NCI-H748 treated with DMSO at 0.1 percent for 48 hours (cell line): Measurements from ENCODE around the gene CERT1.
A peak's percentile ranks its signal among the peaks of the same experiment; 100 is the strongest.
"Not testable (repeated sequence)": the region's sequence is repeated elsewhere in the genome, so short reads cannot be mapped to it uniquely, and the experiment has no call there.

ENCODE experiments used
- DNase-seq: peaks from one replicate; lab custom pipeline; 2025; lab: John Stamatoyannopoulos, UW

Gene CERT1

DNA sequence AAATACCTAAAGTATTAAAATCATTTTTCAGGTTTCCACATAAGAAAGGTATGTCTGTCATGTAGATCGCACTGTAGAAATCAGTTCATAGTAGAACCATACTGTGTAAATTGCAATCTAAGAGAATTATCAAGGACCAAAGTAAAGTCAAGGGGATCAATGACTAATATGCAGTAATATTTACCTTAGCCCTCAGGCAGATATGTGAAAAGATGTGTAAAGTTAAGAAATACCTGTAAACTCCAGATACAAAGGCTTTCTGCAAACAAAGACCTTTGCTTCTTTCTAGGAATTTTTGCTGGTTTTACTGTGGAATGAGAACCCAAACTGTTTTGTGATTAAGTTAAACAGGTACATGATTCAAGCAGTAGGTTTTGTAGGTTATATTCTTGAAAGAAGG lies 11.8 kb upstream of the CERT1 start:
- no peak for DNase-seq

DNA sequence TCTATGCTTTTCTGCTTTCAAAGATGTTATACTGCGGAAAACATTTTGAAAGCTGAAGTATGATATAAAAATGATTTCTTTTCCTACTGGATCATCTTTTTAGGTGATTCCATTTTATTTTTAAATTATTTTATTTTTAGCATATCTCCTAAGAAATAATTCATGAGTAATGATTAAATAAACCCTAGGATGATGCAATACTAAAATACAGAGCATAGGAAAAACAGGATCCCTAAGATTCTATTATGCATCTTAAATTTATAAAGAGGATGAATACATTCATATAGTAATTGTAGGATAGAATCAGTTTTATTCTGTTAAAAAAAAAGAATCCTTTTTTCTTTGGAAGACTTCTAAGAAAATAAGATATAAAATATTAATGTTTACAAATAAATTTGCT lies 11.1 kb upstream of the CERT1 start:
- DNase-seq, result no peak

DNA sequence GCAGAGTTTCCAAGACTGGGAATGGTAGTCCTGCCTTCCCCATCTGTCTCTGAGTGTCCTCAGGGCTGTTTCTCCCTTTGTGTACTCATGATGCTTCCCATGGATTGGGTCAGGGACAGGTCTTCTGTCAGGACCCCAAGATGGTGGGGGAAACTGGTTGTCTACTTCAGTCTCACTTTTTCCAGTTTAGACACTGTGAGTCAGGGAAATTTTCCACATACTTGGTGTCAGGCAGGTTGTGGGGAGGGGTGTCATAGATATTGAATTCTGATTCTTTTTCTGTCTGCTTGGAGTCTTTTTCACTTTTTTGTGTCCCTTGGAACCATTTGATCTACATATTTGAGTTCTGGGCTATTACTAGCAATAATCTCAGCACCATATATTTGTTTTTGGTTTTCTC lies 10.6 kb upstream of the CERT1 start:
- no peak for DNase-seq

DNA sequence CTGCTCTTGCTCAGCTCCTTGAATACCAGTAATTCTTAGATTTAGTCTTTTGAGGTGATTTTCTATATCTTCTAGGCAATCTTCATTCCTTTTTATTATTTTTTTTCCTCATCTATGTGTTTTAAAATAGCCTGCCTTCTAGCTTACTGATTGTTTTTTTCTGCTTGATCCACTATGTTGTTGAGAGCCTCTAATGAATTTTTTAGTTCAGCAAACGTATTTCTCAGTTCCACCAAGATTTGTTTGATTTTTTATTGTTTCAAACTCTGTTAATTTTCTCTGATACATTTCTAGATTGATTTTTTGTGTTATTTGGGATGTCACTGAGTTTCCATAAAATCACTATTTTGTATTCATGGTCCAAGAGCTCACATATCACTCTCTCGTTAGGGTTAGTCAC lies 9.8 kb upstream of the CERT1 start:
- no peak for DNase-seq

DNA sequence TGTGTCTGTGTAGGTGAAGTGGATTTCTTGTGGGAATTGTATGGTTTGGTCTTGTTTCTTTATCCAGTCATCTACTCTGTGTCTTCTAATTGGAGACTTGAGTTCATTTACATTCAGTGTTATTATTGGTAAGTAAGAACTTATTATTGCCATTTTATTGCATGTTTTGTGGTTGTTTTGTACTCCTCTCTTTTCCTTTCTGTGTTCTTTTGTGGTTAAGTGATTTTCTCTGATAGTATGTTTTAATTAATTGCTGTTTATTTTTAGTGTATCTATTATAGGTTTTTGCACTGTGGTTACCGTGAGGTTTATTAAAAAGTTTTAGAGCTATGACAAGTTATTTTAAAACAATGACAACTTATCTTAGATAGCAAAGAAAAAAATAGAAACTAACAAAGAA lies 8.3 kb upstream of the CERT1 start:
- DNase-seq, result no peak

DNA sequence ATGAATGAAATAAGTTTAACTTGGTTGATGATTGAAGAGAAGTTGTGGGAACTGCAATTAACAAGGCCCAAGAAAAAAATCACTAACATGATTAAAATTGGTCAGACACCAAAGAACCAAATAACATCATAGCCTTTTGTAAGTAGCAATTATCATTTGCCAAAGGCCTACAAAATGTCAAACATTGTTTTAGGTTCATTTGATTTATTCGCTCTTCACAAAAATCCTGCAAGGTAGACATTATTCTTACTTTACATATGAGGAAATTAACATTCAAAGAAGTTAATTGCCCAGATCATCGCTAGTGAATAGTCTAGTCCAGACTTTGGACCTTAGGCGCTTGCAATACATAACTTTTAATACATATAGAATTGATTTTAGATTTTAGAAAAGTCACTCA lies 2.9 kb upstream of the CERT1 start:
- DNase-seq, result no peak

DNA sequence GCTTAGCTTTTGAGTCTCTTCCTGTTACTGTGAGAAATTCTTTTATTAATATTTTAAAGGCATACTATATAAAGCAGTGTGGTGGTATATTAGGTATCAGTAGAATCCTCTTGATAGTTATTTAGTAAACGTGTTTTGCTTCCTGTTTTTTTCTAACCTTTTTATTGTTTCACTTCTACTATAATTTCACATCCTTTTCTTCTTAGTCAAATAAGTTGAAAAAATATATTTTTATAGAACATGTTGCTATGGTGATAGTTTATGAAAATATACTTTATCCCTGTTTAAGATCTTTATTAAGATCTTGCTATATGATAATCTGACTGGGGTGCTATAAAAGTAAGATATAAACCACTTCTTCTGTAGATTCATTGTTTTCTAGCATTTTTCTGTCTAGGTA lies 2.4 kb upstream of the CERT1 start:
- no peak for DNase-seq

DNA sequence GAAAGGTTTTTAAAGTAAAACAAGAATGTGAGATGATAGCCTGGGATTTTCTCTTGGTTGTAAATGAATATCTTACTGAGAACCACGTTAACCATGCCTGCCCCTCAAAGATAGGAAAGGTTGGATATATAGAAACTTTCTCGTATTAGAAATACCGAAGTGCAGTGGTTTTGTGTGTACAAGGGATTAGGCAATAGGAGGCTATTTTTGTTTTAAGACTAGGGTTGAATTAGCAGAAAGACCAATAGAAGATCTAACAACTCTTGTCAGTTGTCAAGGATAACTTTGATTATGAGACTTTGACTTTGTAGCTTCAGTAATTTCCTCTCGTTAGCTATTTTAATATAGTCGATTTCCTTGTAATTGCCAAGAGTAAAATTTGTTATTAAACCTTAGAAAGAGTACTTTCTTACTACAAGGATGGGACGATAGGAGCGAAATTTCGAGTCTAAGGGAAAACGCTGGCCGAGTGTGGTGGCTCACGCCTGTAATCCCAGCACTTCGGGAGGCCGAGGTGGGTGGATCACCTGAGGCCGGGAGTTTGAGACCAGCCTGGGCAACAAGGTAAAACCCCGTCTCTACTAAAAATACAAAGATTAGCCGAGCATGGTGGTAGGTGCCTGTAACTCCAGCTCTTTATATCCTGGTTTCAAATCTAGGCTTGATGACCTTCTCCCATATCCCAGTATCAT lies 1.1 kb upstream of the CERT1 start:
- DNase-seq, result no peak

DNA sequence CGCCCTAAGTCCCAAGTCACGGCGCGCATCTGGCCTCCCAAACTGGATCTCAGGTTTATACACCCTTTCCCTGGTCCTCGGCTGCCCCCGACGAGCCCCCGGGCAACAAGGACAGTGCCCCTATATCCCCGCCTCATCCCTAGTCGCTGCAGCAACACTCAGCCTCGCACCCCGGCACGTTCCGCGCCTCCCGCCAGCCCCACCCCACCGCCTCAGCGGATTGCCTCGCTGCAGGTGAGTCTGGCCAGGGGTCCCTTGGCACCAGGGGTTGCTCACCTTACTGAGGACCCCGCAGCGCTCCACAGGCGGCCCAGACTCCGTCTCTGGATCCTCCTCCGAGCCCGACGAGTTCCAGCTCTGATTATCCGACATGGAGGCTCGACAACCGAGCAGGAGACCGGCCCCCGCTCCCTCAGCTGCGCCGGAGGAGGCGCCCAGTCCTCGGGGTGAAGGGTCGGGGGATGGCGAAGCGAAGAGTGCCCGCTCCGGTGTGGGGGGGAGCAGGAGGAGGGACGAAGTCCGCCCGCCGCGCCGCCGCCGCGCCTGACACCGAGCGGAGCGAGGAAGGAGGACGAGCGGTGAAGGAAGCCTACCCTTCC lies 494 bp downstream of the CERT1 start:
- DNase-seq, result no peak

DNA sequence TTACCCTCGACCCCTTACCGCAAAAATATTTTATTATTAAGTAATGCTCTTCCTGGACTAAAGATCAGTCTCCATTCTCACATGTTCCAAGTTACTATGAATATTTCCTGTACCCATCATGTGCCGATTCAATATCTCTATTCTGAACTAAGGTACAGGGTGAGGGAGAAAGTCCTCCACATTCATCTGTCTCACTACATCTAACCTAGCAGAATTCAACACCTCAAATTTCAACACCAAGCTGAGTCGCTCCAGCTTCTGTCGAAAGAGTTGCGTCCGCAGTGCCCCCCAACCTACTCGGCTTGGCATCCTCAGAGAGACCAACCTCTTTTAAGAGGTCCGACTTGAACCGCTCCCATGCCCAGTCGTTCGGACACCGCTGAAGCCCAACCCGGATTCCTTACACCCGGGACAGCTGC lies 1.0 kb downstream of the CERT1 start:
- peak; percentile 28 for DNase-seq

DNA sequence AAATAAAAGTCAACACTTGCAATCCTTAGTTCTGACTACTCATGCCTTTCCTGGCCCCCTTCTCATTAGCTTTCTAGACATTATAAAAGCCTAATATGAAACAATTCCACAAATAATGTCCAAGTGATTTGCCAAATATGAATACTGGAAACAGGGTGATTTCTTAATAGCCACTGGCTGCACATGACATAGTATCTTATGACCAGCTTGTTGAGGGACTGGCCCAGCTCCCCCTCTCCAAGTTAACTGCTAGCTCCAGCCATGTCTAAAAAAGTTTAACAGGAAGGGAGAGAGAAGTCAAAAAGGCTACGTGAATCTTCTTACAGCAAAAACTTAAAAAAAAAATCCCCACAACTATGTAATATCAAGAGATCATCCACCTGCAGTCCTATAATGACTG lies 1.5 kb downstream of the CERT1 start:
- no peak for DNase-seq

DNA sequence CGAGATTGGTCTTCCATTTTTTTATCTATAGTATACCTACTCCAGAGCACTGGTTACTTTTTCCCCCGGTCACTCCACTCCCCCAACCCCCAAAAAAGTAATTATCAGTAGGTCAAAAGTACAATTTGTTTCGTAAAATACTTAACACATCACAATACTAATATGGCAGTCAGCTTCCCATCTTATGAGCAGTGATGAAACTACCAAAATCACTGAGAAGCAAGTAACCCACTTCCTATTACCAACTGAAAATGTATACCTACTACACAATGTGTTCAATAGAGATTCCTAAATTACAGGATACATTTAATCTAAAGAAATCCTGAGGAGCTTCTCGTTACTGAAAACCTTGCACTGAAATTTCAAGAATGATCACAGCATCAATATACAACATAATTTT lies 1.9 kb downstream of the CERT1 start:
- DNase-seq, result no peak

DNA sequence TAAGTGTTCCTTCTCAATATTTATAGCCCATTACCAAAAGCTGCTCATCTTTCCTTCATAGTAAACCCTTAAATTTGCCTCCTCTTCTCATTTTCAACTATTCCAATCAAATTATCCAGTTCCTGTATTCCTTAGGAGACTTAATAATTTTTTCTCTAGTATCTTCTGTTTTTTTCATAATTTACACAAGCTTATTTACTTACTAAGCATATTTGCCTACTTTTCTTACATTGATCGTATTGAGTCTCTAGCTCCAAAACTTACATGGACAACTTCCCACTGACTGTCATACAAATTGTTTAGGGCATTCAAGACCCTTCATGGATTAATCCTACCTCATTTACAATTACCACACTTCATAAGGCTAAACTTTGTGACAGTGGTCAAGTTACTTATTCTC lies 3.6 kb downstream of the CERT1 start:
- DNase-seq, result no peak

DNA sequence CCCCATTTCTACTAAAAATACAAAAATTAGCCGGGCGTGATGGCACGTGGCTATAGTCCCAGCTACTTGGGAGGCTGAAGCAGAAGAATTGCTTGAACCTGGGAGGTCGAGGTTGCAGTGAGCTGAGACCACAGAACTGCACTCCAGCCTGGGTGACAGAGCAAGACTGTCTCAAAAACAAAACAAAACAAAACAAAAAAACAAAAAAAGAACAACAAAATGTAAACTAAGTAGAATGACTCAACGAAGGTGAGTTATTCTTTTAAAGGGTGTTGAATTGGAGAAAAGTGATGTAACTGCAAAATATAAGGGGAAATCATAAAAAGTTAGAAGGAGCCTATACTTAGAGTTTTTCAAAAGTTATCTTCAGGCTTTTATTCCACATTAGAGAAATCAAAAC lies 6.3 kb downstream of the CERT1 start:
- not testable (repeated sequence) for DNase-seq

DNA sequence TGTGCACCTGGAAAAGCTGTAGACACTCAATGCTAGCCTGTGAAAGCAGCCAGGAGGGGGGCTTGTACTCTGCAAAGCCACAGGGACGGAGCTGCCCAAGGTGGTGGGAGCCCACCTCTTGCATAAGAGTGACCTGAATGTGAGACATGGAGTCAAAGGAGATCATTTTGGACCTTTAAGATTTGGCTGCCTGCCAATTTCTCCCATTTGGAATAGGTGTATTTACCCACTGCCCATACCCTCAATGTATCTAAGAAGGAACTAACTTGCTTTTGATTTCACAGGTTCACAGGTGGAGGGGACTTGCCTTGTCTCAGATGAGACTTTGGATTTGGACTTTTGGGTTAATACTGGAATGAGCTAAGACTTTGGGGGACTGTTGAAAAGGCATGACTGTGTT lies 12.6 kb downstream of the CERT1 start:
- not testable (repeated sequence) for DNase-seq

DNA sequence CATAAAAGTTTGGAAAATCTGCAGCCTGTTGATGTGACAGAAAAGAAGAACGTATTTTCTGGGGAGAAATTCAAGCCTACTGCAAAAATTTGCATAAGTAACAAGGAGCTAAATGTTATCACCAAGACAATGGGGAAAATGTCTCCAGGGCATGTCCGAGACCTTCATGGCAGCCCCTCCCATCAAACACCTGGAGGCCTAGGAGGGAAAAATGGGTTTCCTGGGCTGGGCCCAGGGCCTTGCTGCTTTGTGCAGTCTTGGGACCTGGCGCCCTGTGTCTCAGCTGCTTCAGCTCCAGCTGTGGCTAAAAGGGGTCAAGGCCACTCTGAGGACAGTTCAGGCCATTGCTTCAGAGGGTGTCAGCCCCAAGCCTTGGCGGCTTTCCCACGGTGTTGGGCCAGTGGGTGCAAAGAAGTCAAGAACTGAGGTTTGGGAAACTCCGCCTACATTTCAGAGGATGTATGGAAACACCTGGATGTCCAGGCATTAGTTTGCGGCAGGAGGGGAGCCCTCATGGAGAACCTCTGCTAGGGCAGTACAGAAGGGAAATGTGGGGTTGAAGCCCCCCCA lies 13.1 kb downstream of the CERT1 start:
- DNase-seq, result no peak

DNA sequence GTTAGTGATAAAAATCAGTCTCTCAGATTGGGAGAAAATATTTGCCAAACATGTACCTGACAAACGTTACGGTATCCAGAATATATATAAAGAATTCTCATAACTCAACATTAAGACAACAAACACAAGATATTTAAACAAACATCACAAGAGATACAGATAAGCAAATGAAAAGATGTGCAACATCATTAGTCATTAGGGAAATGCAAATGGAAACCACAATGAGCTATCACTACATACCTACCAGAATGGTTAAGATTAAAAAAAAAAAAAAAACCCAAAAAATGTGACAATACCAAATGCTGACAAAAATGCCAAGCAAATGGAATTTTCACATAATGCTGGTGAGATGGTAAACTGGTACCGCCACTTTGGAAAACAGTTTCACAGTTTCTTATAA lies 15.4 kb downstream of the CERT1 start:
- no peak for DNase-seq

DNA sequence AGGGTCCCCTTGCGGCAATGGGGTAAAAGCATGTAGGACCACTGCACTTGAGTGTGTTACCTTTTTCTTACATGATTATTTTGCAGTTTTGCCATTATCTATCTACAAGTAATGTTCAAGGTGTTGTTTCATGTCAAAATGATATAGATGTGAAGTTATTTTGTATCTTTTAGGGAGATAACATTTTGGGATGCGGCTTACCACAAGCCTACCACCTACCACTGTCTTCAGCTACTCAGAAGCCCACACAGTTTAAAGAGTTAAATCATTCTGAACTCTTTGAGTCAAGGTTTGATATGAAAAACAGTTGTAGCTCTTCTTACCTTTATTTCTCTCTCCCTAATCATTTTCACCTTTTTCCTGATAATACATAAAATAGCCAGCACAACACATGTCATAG lies 19.8 kb downstream of the CERT1 start:
- DNase-seq, result no peak

DNA sequence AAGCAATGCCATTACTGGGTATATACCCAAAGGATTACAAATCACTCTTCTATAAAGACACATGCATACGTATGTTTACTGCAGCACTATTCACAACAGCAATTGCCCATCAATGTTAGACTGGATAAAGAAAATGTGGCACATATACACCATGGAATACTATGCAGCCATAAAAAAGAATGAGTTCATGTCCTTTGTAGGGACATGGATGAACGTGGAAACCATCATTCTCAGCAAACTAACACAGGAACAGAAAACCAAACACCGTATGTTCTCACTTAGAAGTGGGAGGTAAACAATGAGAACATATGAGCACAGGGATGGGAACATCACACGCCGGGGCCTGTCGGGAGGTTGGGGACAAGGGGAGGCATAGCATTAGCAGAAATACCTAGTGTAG lies 21.6 kb downstream of the CERT1 start:
- not testable (repeated sequence) for DNase-seq

DNA sequence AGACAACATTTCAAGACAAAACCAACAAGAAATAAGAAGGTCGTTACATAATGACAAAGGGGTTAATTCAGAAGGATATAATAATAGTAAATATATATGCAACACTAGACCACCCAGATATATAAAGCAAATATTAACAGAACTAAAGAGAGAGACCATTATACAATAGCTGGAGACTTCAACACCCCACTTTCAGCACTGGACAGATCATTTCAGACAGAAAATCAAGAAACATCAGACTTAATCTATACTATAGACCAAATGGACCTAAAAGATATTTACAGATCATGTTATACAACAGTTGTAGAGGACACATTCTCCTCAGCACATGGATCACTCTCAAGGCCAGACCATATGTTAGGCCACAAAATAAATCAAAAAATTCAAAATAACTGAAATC lies 26.8 kb downstream of the CERT1 start:
- DNase-seq, result no peak

DNA sequence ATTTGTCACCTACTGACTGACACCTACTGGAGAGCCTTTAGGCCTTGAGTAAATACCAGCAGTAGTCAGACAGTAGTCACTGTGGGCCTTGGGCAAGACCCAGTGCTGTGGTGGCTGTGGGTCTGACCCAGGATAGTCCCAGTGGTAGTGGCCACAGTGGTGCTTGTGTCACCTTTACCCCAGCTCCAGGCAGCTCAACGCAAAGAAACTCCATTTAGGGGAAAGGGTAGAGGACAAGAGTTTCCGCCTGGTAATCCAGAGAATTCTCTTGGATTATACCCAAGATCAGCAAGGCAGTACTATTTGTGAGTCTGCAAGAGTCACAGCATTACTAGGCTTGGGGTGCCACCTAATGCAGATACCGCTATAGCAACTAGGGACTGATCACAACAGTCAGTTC lies 28.9 kb downstream of the CERT1 start:
- no peak for DNase-seq

DNA sequence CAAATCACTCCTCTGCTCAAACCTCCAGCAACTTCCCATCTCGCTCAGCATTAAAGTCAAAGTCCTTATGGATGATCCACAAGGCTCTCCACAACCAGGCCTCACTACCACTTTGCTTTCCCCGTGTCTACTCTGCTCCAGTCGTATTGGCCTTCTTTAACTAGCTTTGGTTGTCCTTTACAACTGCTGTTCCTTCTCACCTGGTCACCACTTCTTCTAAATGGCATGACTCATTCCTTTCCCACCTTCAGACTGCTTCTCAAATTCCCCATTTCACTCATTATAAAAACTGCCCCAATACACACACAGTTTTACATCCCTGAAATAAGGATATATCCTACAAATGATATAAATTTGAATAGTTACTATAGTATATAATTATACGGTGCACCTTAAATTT lies 30.4 kb downstream of the CERT1 start:
- no peak for DNase-seq

DNA sequence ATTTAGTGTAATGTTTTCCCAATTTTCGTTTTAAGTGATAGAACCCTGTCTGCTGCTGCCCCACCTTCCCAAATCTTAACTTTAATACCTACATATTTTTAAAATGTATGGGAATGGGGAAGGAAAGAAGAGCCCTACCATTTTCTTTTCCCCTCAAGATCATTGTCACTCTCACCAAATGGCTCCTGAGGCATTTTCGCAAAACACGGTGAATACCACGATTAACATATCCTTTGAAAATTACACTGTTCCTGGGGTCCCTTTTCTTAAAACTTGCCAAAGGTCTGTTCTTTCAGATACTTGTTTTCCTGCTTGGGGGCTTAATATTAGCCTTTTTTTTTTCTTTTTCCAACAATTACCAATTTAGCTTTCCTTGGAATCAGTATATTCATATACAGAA lies 36.1 kb downstream of the CERT1 start:
- no peak for DNase-seq

DNA sequence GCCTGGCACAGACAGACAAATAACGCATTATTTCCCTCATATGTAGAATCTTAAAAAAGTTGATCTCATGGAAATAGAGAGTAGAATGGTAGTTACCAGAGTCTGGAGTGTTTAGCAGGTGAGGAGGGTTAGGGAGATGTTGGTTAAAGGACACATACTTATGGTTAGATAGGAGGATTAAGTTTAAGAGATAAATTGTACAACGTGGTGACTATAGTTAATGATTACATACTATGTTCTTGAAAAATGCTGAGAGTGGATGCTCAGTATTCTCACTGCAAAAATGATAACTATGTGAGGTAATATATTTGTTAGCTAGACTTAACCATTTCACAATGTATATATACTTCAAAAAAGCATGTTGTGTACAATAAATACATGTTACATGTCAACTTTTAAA lies 38.0 kb downstream of the CERT1 start:
- no peak for DNase-seq
